Endothelial cell (in vitro differentiated cells): ENCODE data around the gene ZNF655. TPM values are rescaled to one million over a fixed set of nuclear protein-coding genes. Genes with fewer than 3 reads are reported as not detected.

Experiments used
- DNase-seq: peaks from one replicate; pipeline ENCODE4 v3.0.0; 2021; ENCODE audit warnings: low spot score
- H3K27ac Mint-ChIP-seq: one replicate; pipeline ENCODE4 v1.8.0; 2021; ENCODE audit warnings: mixed read lengths, inconsistent platforms; ENCODE audit not compliant: unreplicated experiment
- H3K27me3 Mint-ChIP-seq: one replicate; pipeline ENCODE4 v1.8.0; 2021; ENCODE audit warnings: mild to moderate bottlenecking, moderate library complexity, mixed read lengths, inconsistent platforms; ENCODE audit not compliant: unreplicated experiment
- H3K36me3 Mint-ChIP-seq: one replicate; pipeline ENCODE4 v1.8.0; 2021; ENCODE audit warnings: mild to moderate bottlenecking, low read depth, mixed read lengths, inconsistent platforms; ENCODE audit not compliant: unreplicated experiment
- H3K4me1 Mint-ChIP-seq: one replicate; pipeline ENCODE4 v1.8.0; 2021; ENCODE audit warnings: mild to moderate bottlenecking, mixed read lengths, inconsistent platforms; ENCODE audit not compliant: unreplicated experiment
- H3K4me3 Mint-ChIP-seq: one replicate; pipeline ENCODE4 v1.8.0; 2021; ENCODE audit warnings: mild to moderate bottlenecking, mixed read lengths, inconsistent platforms; ENCODE audit not compliant: unreplicated experiment
- H3K9me3 Mint-ChIP-seq: one replicate; pipeline ENCODE4 v1.8.0; 2021; ENCODE audit warnings: mixed read lengths, inconsistent platforms; ENCODE audit not compliant: unreplicated experiment
- CTCF ChIP-seq: fragments of 200-600 bp; sonication (generic); IDR thresholded peaks from one replicate; pipeline ENCODE4 v1.5.0; 2021; ENCODE audit warnings: antibody characterized with exemption; ENCODE audit not compliant: unreplicated experiment
- total RNA-seq: library from RNA; stranded (reverse); fragmentation: NEBNext Ultra II Directional; extraction: Animal tissue kit (Norgen Biotek cat#: 25700); gene quantifications from one replicate; pipeline ENCODE4 v1.2.1, GENCODE V29; 2021; ENCODE audit not compliant: unreplicated experiment

The ZNF655 gene
- total RNA-seq, 1 donor from 2014 or later, result 36.3 TPM

- H3K4me3 Mint-ChIP-seq, result no peak overlapping the region
These were observed 41.4 kb downstream of the ZNF655 start for GRCh38 chr7:99599836-99600235.

GRCh38 chr7:99601656-99602310 is 43.3 kb downstream of the ZNF655 start:
- Mint-ChIP-seq H3K36me3 (no peaks in the 10 kb centered on the region), H3K27ac (no peak overlapping the region), H3K27me3 (no peaks in the 10 kb centered on the region), H3K4me1 (no peaks in the 10 kb centered on the region), H3K9me3 (no peaks in the 10 kb centered on the region), H3K4me3 (no peak overlapping the region)
- no peak for TF ChIP-seq CTCF
- DNase-seq, result no peak

More at GRCh38 chr7:99599836-99600235, 41.4 kb downstream of the ZNF655 start:
- no peaks in the 10 kb centered on the region for H3K27me3 Mint-ChIP-seq
- TF ChIP-seq CTCF, result no peak
- no peaks in the 10 kb centered on the region for H3K36me3 Mint-ChIP-seq
- DNase-seq, result no peak
- H3K4me1 Mint-ChIP-seq, result no peaks in the 10 kb centered on the region
- H3K27ac Mint-ChIP-seq, result no peak overlapping the region
- no peaks in the 10 kb centered on the region for H3K9me3 Mint-ChIP-seq

DNA sequence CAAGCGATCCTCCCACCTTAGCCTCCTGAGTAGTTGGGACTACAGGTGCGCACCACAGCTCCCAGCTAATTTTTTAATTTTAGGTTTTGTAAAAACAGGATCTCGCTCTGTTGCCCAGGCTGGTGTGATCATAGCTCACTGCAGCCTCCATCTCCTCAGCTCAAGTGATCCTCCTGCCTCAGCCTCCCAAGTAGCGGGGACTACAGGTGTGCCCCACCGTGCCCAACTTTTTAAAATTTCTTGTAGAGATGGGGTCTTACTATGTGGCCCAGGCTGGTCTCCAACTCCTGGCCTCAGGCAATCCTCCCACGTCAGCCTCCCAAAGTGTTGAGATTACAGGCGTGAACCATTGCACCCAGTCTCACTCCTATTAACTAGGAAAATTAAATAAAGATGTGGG is 47.1 kb downstream of the ZNF655 start:
- Mint-ChIP-seq H3K9me3 (no peaks in the 10 kb centered on the region), H3K4me1 (no peaks in the 10 kb centered on the region), H3K27me3 (peaks cover 2% of the 10 kb centered on the region), H3K27ac (no peak overlapping the region), H3K36me3 (no peaks in the 10 kb centered on the region), H3K4me3 (no peak overlapping the region)
- TF ChIP-seq CTCF, result no peak
- DNase-seq, result no peak

DNA sequence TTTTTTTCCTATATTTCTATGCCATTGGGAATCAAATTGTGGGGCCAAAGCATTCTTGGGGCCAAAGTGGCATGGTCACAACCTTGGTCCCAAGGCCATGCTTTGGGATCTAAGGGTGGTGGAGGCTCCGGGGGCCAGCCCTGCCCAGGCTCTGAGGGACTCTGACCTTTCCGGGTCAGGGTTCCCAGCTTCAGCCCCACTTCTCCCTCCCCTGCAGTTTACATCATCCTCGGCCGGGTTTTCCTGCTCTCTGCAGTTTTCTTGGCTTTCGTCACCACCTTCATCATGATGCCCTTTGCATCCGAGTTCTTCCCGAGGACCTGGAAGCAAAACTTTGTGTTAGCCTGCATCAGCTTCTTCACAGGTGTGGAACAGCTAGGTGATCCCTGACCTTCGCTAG is 48.1 kb downstream of the ZNF655 start:
- H3K27ac Mint-ChIP-seq, result no peak overlapping the region
- H3K27me3 Mint-ChIP-seq, result peaks cover 4% of the 10 kb centered on the region
- no peak overlapping the region for H3K4me3 Mint-ChIP-seq
- no peaks in the 10 kb centered on the region for H3K4me1 Mint-ChIP-seq
- no peaks in the 10 kb centered on the region for H3K9me3 Mint-ChIP-seq
- no peak for DNase-seq
- no peaks in the 10 kb centered on the region for H3K36me3 Mint-ChIP-seq
- no peak for TF ChIP-seq CTCF

DNA sequence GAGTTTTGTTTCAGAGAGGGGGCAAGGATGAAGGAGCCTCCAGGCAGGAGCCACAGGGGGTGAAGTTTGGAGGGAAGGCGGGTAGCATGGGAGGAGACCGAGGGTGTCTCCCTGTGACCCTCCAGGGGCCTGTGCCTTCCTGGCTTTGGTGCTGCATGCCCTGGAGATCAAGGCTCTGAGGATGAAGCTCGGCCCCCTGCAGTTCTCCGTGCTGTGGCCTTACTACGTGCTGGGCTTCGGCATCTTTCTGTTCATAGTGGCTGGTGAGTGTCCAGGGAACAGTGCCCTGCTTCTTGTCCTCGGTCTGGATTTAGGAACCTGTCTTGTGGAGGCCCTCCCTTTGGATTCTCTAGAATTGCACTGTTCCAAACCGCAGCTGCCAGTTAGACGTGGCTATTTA is 49.1 kb downstream of the ZNF655 start:
- TF ChIP-seq CTCF, result no peak
- Mint-ChIP-seq H3K4me3 (no peak overlapping the region), H3K36me3 (no peaks in the 10 kb centered on the region), H3K27me3 (peaks cover 4% of the 10 kb centered on the region), H3K4me1 (no peaks in the 10 kb centered on the region), H3K27ac (no peak overlapping the region), H3K9me3 (no peaks in the 10 kb centered on the region)
- no peak for DNase-seq
